GM11168 (cell line): ENCODE data around the gene KIF24.
"Not testable (repeated sequence)": the region's sequence is repeated elsewhere in the genome, so short reads cannot be mapped to it uniquely, and the experiment has no call there.

Source experiments
- in situ Hi-C: fragments of 300-500 bp; cut with MboI; formaldehyde crosslinking; loops from one replicate; pipeline ENCODE4 v1.12.0; 2022; ENCODE audit warnings: low sequenced_read_pairs; ENCODE audit not compliant: unreplicated experiment

The KIF24 gene

DNA sequence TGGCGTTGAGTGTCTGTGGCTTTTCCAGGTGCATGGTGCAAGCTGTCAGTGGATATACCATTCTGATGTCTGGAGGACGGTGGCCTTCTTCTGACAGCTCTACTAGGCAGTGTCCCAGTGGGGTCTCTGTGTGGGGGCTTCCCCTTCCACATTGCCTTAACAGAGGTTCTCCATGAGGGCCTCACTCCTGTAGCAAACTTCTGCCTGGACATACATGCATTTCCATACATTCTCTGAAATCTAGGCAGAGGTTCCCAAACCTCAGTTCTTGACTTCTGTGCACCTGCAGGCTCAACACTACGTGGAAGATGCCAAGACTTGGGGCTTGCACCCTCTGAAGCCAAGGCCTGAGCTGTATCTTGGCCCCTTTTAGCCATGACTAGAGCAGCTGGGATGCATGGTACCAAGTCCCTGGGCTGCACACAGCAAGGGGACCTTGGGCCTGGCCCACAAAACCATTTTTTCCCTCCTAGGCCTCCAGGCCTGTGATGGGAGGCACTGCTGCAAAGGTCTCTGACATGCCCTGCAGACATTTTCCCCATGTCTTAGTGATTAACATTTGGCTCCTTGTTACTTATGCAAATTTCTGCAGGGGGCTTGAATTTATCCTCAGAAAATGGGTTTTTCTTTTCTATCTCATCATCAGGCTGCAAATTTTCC, 38.8 kb upstream of the KIF24 start:
- in situ Hi-C loops = not testable (repeated sequence)

- in situ Hi-C loops = no loop called here
Measured at GRCh38 chr9:34366365-34366764, 37.3 kb upstream of the KIF24 start.

DNA sequence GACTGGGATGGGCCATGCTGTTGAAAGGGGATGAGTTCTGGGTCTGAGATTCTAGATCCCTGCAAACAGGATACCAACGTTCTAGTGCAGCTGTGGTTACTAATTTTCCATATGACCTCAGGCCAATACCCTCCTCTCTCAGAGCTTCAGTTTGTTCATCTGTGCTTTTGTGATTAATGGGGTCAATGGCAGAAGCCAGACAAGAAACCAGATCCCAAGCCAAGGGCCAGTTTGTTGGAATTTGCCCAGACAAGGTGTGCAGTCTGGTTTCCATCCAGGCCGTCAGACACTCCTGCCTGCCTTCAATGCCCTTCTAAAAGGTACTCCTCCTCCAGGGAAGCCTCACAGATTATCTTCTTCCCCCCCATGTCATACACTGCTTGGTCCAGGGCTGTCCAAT, 36.2 kb upstream of the KIF24 start:
- in situ Hi-C loops = no loop called here

- in situ Hi-C loops = no loop called here
Measured at GRCh38 chr9:34363619-34364351, 34.7 kb upstream of the KIF24 start.

GRCh38 chr9:34362614-34363214, 33.6 kb upstream of the KIF24 start:
- in situ Hi-C loops = no loop called here

GRCh38 chr9:34352957-34353356, 23.9 kb upstream of the KIF24 start:
- in situ Hi-C loops = not testable (repeated sequence)

- in situ Hi-C loops = not testable (repeated sequence)
Measured at GRCh38 chr9:34352122-34352652, 23.1 kb upstream of the KIF24 start.

DNA sequence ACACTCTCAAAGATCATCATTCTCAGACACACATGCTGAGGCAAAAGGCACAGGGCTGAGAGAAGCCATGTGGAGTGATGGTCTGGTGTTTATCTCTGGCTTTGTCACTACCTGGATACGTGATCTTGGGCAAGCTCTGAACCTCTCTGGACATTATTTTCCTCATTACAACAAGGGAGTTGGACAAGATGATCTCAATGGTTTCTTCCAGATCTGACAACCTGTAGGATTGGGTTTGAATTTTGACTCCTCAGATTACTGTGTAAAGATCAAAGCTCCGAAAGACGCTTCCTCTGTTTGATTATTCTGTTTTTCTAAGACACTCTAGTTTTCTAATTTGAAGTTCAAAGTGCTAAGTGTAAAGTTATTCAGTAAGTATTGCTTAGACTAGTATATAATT, 20.3 kb upstream of the KIF24 start:
- in situ Hi-C loops = no loop called here

- in situ Hi-C loops = no loop called here
Measured at GRCh38 chr9:34347800-34348158, 18.7 kb upstream of the KIF24 start.

- in situ Hi-C loops = no loop called here
Measured at GRCh38 chr9:34346873-34347799, 18.1 kb upstream of the KIF24 start.

- in situ Hi-C loops = no loop called here
Measured at GRCh38 chr9:34343605-34344004, 14.5 kb upstream of the KIF24 start.

GRCh38 chr9:34343090-34343489, 14.0 kb upstream of the KIF24 start:
- in situ Hi-C loops = no loop called here

DNA sequence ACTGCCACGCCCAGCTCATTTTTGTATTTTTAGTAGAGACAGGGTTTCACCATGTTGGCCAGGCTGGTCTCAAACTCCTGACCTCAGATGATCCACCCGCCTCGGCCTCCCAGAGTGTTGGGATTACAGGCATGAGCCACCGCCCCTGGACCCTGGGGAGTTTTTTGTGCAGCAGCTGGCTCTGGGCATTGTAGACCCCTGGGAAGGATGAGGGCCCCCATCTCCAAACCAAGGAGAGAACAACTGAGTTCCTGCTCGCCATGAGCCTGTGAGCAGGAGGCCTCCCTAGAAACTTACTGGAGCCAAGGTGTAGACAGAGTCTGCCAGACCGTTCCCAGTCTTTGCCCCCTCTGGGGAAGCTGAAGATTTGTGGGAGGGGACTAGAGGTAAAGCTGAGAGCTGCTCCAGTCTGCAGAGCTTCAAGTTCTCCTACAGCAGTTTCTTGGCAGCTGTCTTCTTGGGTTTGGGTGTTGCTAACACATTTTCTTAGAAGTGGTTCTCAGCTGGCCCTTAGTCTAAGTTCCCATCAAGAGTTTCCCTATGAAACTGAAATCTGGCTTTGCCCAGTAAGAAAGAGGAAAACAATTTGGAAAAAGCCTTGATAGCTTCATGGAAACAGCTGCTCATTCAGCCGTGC, 12.7 kb upstream of the KIF24 start:
- in situ Hi-C loops = no loop called here

- in situ Hi-C loops = no loop called here
Measured at GRCh38 chr9:34338665-34339385, 9.8 kb upstream of the KIF24 start.

GRCh38 chr9:34338079-34338478, 9.0 kb upstream of the KIF24 start:
- in situ Hi-C loops = not testable (repeated sequence)

GRCh38 chr9:34337403-34337802, 8.3 kb upstream of the KIF24 start:
- in situ Hi-C loops = no loop called here

GRCh38 chr9:34335376-34335775, 6.3 kb upstream of the KIF24 start:
- in situ Hi-C loops = no loop called here

DNA sequence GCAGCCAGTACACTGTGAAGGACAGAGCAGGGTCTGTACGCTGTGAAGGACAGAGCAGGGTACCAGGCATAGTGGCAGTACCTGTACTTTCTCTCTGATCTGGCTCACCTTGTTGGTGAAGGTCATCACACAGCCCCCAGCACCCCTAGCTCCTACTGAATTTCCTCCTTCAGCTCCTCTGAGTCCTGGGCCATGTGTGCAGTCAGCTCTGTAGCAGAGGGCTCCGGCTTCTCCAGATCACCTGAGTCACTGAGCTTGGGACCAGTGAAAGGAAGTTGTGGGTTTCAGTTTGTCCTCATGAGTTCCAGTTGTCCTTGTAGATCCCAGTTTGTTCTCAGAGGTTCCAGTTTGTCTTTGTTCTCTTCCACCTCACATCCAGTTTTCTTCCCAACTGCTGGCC, 5.8 kb upstream of the KIF24 start:
- in situ Hi-C loops = no loop called here

DNA sequence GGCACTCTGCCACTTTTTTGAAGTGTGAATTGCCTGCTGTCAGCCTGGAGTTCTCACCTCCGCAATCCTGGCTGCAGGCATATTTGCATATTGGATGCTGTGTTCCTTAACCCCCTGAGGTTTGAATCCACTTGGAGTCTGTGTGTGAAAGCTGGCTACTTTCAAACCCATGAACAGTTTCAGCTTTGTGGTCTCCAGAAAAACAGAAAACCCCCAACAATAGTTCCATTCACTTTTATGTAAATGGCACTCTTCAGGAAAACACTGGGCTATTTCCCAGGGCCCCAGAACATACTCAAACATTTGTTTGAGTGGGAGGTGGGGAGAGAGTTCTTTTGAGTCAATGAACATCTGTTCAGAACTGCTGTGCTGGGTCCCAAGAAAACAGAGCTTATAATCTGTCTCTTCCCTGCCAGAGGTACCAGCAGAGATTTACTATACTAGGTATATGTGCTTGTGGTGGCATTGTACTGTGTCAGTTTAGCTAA, 5.3 kb upstream of the KIF24 start:
- in situ Hi-C loops = no loop called here
